GM23248 (cell line): ENCODE results near the gene ENG.

Experiments used
- EZH2 ChIP-seq: fragments of 200-600 bp; sonication (generic); IDR thresholded peaks from 2 replicates; pipeline ENCODE4 v1.6.1; 2018; ENCODE audit warnings: antibody characterized with exemption, mild to moderate bottlenecking; ENCODE audit not compliant: insufficient read depth, poor library complexity, severe bottlenecking
- EZH2phosphoT487 ChIP-seq: fragments of 200-600 bp; sonication (generic); IDR thresholded peaks from 2 replicates; pipeline ENCODE4 v1.6.1; 2018; ENCODE audit warnings: antibody characterized with exemption, moderate library complexity, mild to moderate bottlenecking, low read depth; ENCODE audit not compliant: insufficient read depth

DNA sequence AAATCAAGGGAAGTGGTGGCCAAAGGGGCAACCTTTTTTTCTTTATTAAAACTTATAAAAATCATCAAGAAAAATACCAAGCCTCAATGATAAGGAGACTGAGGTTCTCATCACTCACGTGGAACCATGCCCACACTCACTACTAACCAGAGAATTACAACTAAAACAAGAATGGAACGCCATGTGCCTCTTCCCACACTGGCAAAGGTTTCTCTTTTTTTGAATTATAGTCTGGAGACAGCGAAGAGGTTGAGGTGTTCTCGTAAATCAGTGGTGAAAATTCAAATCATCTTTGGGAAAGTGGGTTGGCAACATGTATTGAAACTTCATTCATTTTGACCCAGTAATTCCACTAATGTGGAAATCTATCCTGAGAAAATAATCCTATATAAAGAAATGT is 32.4 kb downstream of the ENG start:
- no peak for TF ChIP-seq EZH2
- TF ChIP-seq EZH2phosphoT487: no peak
